Measurements from ENCODE around the gene AMY2B.
A peak's percentile ranks its signal among the peaks of the same experiment; 100 is the strongest.
"Not testable (repeated sequence)": the region's sequence is repeated elsewhere in the genome, so short reads cannot be mapped to it uniquely, and the experiment has no call there.

The AMY2B gene

GRCh38 chr1:103571289-103571688 is at the start of gene AMY2B:
Gene AMY2B, plus strand, starts transcription at chr1:103571589. Its CDS starts 14 bp downstream, at chr1:103571603.
- DNase-seq: not testable (repeated sequence)

- no peak for DNase-seq
These were observed 48.0 kb upstream of the AMY2B start for GRCh38 chr1:103523346-103523745.

GRCh38 chr1:103525114-103525606 is 46.2 kb upstream of the AMY2B start:
- DNase-seq: peak; percentile 57

GRCh38 chr1:103525607-103526507 is 45.5 kb upstream of the AMY2B start, which contains the start of gene RNPC3:
Gene RNPC3, plus strand, starts transcription at chr1:103525699. Its CDS starts 372 bp downstream, at chr1:103526071.
- DNase-seq: peak; percentile 88

GRCh38 chr1:103527331-103527730 is 44.1 kb upstream of the AMY2B start:
- no peak for DNase-seq

- no peak for DNase-seq
These were observed 41.6 kb upstream of the AMY2B start for GRCh38 chr1:103529746-103530145.

GRCh38 chr1:103538226-103538625 is 33.2 kb upstream of the AMY2B start:
- no peak for DNase-seq

GRCh38 chr1:103541431-103541830 is 30.0 kb upstream of the AMY2B start:
- no peak for DNase-seq

GRCh38 chr1:103546496-103546895 is 24.9 kb upstream of the AMY2B start:
- DNase-seq: no peak

- DNase-seq: no peak
These were observed 23.5 kb upstream of the AMY2B start for GRCh38 chr1:103547840-103548239.

- DNase-seq: no peak
These were observed 11.0 kb upstream of the AMY2B start for GRCh38 chr1:103560427-103560826.

- DNase-seq: not testable (repeated sequence)
These were observed 10.3 kb upstream of the AMY2B start for GRCh38 chr1:103561124-103561523.

GRCh38 chr1:103561643-103562395 is 9.6 kb upstream of the AMY2B start:
- no peak for DNase-seq

GRCh38 chr1:103563056-103563455 is 8.3 kb upstream of the AMY2B start:
- no peak for DNase-seq

GRCh38 chr1:103569493-103569892 is 1.9 kb upstream of the AMY2B start:
- DNase-seq: no peak

GRCh38 chr1:103576065-103576464 is 4.7 kb downstream of the AMY2B start:
- no peak for DNase-seq

GRCh38 chr1:103576784-103577183 is 5.4 kb downstream of the AMY2B start:
- DNase-seq: not testable (repeated sequence)

- no peak for DNase-seq
These were observed 11.1 kb downstream of the AMY2B start for GRCh38 chr1:103582464-103582863.

GRCh38 chr1:103583887-103584286 is 12.5 kb downstream of the AMY2B start:
- no peak for DNase-seq

- DNase-seq: no peak
These were observed 13.1 kb downstream of the AMY2B start for GRCh38 chr1:103584537-103584936.

GRCh38 chr1:103602740-103603139 is 31.4 kb downstream of the AMY2B start:
- DNase-seq: not testable (repeated sequence)

GRCh38 chr1:103616362-103616761 is 45.0 kb downstream of the AMY2B start:
- DNase-seq: no peak

- DNase-seq: not testable (repeated sequence)
These were observed 45.6 kb downstream of the AMY2B start, which contains the start of gene AMY2A for GRCh38 chr1:103616994-103617477. Gene AMY2A, plus strand, starts transcription at chr1:103617427. Its CDS starts 14 bp downstream, at chr1:103617441.

Data from NCI-H446 treated with DMSO at 0.1 percent for 48 hours (cell line).